GM12874 (cell line): Measurements from ENCODE around the gene OR4E2.
A peak's percentile ranks its signal among the peaks of the same experiment; 100 is the strongest.

Source experiments
- CTCF ChIP-seq: IDR thresholded peaks from 2 replicates; pipeline ENCODE4 v1.5.1; 2011; ENCODE audit warnings: low read depth, mild to moderate bottlenecking, control low read depth, low read length, moderate library complexity; ENCODE audit not compliant: insufficient read depth

Gene OR4E2

GRCh38 chr14:21694425-21694824 is 40.8 kb downstream of the OR4E2 start:
- TF ChIP-seq CTCF, result no peak

GRCh38 chr14:21699551-21699950 is 45.9 kb downstream of the OR4E2 start:
- no peak for TF ChIP-seq CTCF

GRCh38 chr14:21702316-21702715 is 48.7 kb downstream of the OR4E2 start:
- TF ChIP-seq CTCF, result no peak

- no peak for TF ChIP-seq CTCF
Observed at GRCh38 chr14:21703357-21704326, 50.0 kb downstream of the OR4E2 start.

GRCh38 chr14:21704338-21704737 is 50.7 kb downstream of the OR4E2 start:
- no peak for TF ChIP-seq CTCF

GRCh38 chr14:21711360-21711961 is 57.8 kb downstream of the OR4E2 start:
- peak; percentile 72 for TF ChIP-seq CTCF

GRCh38 chr14:21712036-21712435 is 58.4 kb downstream of the OR4E2 start:
- TF ChIP-seq CTCF, result no peak
